ENCODE data around the gene WAS. TPM values are rescaled to one million over a fixed set of nuclear protein-coding genes. Genes with fewer than 3 reads are reported as not detected.
A peak's percentile ranks its signal among the peaks of the same experiment; 100 is the strongest.
"Not testable (repeated sequence)": the region's sequence is repeated elsewhere in the genome, so short reads cannot be mapped to it uniquely, and the experiment has no call there.

Gene WAS
- total RNA-seq (2014; rRNA removed; shearing (Covaris generic)): 0.67 and 0.69 TPM in 2 replicates

DNA sequence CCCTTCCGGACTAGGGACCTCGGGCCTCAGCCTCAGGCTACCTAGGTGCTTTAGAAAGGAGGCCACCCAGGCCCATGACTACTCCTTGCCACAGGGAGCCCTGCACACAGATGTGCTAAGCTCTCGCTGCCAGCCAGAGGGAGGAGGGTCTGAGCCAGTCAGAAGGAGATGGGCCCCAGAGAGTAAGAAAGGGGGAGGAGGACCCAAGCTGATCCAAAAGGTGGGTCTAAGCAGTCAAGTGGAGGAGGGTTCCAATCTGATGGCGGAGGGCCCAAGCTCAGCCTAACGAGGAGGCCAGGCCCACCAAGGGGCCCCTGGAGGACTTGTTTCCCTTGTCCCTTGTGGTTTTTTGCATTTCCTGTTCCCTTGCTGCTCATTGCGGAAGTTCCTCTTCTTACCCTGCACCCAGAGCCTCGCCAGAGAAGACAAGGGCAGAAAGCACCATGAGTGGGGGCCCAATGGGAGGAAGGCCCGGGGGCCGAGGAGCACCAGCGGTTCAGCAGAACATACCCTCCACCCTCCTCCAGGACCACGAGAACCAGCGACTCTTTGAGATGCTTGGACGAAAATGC is at the start of gene WAS:
Gene WAS, plus strand, starts transcription at position 389 of the 572 bp plus-strand sequence. Its CDS starts 55 bp downstream, at position 444.
- peak; percentile 17 for DNase-seq
- H3K4me3 ChIP-seq (ENCODE audit: insufficient read depth, low read depth, low read length): no peak within 1 kb of the TSS

DNA sequence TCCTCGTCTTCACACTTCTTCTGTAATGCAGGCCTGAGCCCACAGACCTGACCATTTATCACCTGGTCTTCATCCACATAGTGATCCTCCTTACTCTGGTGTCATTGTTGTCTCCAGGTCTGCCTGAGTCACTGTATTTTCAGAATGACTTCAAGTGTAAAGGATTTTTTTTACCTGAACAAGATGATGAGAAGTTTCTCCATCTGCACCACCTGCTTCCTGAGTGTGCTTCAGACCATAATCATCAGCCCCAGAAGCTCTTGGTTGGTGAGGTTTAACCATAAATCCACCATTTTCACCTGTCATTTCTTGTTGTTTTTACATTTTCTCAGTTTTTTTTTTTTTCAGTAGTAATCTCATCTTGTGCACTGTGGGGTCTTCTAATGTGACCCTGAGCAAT is 47.3 kb upstream of the WAS start:
- Histone ChIP-seq H3K27me3 (ENCODE audit: control insufficient read depth, insufficient read depth, low read length) (no peaks in the 10 kb centered on the region), H3K4me3 (ENCODE audit: insufficient read depth, low read depth, low read length) (no peak overlapping the region), H3K36me3 (replicated peaks; ENCODE audit: control insufficient read depth, insufficient read depth, low read length) (no peaks in the 10 kb centered on the region)
- no peak for DNase-seq

More for the DNA sequence above, at the start of gene WAS:
- no peaks in the 10 kb centered on the region for H3K27me3 ChIP-seq (ENCODE audit: control insufficient read depth, insufficient read depth, low read length)
- H3K36me3 ChIP-seq (replicated peaks; ENCODE audit: control insufficient read depth, insufficient read depth, low read length): no peaks in the 10 kb centered on the region

DNA sequence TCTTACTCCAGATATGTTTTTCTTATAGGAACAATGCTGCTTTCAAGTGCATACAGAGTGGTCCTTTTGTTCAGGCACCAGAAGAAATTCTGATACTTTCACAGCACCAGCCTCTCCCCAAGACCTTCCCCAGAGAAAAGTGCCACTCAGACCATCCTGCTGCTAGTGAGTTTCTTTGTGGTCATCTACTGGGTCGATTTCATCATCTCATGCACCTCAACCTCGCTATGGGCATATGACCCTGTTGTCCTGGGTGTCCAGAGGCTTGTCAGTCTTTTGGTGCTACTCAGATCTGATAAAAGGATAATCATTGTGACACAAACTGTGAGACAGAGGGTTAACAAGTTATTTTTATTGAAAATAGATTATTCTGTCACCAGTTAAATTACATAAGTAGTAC is 46.8 kb upstream of the WAS start:
- H3K27me3 ChIP-seq (ENCODE audit: control insufficient read depth, insufficient read depth, low read length): no peaks in the 10 kb centered on the region
- no peak for DNase-seq
- H3K4me3 ChIP-seq (ENCODE audit: insufficient read depth, low read depth, low read length): no peak overlapping the region
- H3K36me3 ChIP-seq (replicated peaks; ENCODE audit: control insufficient read depth, insufficient read depth, low read length): no peaks in the 10 kb centered on the region

DNA sequence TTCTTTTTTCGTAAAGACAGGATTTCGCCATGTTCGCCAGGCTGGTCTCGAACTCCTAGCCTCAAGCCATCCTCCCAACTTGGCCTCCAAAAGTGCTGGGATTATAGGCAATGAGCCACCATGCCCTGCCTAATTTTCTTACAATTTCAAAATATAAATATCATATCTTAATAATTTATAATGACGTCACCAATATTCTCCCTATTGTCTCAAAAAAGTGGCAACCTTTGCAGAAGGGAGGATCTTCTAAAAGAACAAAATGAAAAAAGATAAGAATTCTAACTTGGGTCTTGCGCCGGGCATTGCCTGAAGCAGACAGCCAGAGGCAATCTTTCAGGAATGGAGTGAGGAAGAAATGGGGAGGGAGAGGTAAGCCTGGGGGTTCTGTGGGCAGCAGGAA is 37.9 kb upstream of the WAS start:
- H3K4me3 ChIP-seq (ENCODE audit: insufficient read depth, low read depth, low read length): no peak overlapping the region
- H3K36me3 ChIP-seq (replicated peaks; ENCODE audit: control insufficient read depth, insufficient read depth, low read length): no peaks in the 10 kb centered on the region
- H3K27me3 ChIP-seq (ENCODE audit: control insufficient read depth, insufficient read depth, low read length): no peaks in the 10 kb centered on the region
- DNase-seq: no peak

DNA sequence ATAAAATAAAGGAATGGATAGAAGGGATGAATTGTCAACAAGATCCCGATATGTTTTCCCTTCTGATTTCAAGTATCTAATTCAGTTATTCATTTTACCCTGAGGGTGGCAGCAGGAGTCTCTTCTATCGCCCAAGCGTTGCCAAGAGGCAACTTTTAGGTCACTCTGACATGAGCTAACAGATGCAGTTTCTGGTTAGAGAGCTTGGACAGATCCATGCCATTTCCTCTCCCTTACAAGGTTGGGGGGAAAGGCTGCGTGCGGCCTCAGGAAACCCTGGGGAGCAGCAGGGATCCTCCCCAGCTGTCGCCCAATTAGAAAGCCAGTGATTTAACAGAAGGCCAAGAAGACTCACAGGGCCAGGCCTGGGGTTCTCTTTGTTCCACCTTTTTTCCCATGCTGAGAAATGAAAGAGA is 35.3 kb upstream of the WAS start:
- H3K27me3 ChIP-seq (ENCODE audit: control insufficient read depth, insufficient read depth, low read length): no peaks in the 10 kb centered on the region

DNA sequence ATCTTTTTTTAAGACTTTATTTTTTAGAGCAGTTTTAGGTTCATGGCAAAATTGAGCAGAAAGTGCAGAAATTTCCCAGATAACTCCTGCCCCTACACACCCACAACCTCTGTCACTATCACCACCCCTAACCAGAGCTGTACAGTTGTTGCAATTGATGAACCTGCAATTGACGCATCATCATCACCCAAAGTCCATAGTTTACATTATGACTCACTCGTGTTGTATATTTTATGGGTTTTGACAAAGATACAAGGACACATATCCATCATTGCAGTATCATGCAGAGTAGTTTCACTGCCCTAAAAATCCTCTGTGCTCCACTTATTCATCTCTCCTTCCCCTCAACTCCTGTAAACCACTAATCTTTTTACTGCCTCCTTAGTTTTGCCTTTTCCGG is 34.5 kb upstream of the WAS start:
- H3K27me3 ChIP-seq (ENCODE audit: control insufficient read depth, insufficient read depth, low read length): no peaks in the 10 kb centered on the region
- no peaks in the 10 kb centered on the region for H3K36me3 ChIP-seq (replicated peaks; ENCODE audit: control insufficient read depth, insufficient read depth, low read length)
- no peak overlapping the region for H3K4me3 ChIP-seq (ENCODE audit: insufficient read depth, low read depth, low read length)
- DNase-seq: no peak

More for the DNA sequence above, 35.3 kb upstream of the WAS start:
- Histone ChIP-seq H3K36me3 (replicated peaks; ENCODE audit: control insufficient read depth, insufficient read depth, low read length) (no peaks in the 10 kb centered on the region), H3K4me3 (ENCODE audit: insufficient read depth, low read depth, low read length) (no peak overlapping the region)
- DNase-seq: peak; percentile 61

DNA sequence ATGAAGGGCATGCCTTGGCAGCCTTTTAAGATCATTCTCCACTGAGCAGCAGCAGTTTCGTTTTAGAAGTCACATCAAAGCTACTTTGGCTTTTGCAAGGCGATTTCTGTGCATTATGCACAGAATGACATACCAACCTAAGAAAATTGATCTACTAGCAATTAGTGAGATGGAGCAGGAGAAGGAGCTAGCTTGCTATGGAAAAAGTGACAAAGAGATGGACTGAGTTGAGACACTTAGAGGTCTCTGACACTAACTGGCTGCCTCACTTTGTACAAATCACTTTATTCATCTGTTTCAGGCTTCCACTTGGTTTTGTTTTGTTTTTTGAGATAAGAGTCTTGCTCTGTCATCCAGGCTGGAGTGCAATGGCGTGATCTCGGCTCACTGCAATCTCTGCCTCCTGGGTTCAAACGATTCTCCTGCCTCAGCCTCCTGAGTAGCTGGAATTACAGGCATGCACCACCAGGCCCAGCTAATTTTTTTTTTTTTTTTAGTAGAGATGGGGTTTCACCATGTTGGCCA is 31.5 kb upstream of the WAS start:
- H3K27me3 ChIP-seq (ENCODE audit: control insufficient read depth, insufficient read depth, low read length); H3K36me3 ChIP-seq (replicated peaks; ENCODE audit: control insufficient read depth, insufficient read depth, low read length); DNase-seq; H3K4me3 ChIP-seq (ENCODE audit: insufficient read depth, low read depth, low read length): not testable (repeated sequence)

DNA sequence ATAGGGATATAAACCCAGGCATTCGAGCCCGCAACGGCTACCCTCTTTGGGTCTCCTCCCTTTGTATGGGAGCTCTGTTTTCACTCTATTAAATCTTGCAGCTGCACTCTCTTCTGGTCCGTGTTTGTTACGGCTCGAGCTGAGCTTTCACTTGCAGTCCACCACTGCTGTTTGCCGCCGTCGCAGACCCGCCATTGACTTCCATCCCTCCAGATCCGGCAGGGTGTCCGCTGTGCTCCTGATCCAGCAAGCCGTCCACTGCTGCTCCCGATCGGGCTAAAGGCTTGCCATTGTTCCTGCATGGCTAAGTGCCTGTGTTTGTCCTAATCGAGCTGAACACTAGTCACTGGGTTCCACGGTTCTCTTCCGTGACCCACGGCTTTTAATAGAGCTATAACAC is 28.9 kb upstream of the WAS start:
- H3K27me3 ChIP-seq (ENCODE audit: control insufficient read depth, insufficient read depth, low read length); H3K36me3 ChIP-seq (replicated peaks; ENCODE audit: control insufficient read depth, insufficient read depth, low read length); DNase-seq; H3K4me3 ChIP-seq (ENCODE audit: insufficient read depth, low read depth, low read length): not testable (repeated sequence)

DNA sequence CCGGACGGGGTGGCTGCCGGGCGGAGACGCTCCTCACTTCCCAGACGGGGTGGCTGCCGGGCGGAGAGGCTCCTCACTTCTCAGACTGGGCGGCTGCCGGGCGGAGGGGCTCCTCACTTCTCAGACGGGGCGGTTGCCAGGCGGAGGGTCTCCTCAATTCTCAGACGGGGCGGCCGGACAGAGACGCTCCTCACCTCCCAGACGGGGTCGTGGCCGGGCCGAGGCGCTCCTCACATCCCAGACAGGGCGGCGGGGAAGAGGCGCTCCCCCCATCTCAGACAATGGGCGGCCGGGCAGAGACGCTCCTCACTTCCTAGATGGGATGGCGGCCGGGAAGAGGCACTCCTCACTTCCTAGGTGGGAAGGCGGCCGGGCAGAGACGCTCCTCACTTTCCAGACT is 23.9 kb upstream of the WAS start:
- H3K27me3 ChIP-seq (ENCODE audit: control insufficient read depth, insufficient read depth, low read length); H3K36me3 ChIP-seq (replicated peaks; ENCODE audit: control insufficient read depth, insufficient read depth, low read length); H3K4me3 ChIP-seq (ENCODE audit: insufficient read depth, low read depth, low read length); DNase-seq: not testable (repeated sequence)

DNA sequence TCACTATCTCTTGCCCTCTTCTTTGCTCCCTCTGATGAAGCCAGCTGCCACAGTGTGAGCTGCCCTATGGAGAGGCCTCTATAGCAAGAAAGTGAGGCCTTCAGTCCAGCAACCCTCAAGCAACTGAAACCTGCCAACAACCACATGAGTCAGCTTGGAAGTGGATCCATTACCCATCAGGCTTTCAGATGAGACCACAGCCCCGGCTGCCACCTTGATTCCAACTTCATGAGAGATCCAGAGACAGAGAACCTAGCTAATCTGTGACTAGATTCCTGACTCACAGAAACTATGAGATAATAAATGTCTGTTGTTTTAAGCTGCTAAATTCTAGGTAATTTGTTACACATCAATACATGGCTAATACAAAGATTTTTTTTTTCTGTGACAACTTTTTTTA is 20.4 kb upstream of the WAS start:
- no peaks in the 10 kb centered on the region for H3K27me3 ChIP-seq (ENCODE audit: control insufficient read depth, insufficient read depth, low read length)
- DNase-seq: no peak
- no peaks in the 10 kb centered on the region for H3K36me3 ChIP-seq (replicated peaks; ENCODE audit: control insufficient read depth, insufficient read depth, low read length)
- no peak overlapping the region for H3K4me3 ChIP-seq (ENCODE audit: insufficient read depth, low read depth, low read length)

DNA sequence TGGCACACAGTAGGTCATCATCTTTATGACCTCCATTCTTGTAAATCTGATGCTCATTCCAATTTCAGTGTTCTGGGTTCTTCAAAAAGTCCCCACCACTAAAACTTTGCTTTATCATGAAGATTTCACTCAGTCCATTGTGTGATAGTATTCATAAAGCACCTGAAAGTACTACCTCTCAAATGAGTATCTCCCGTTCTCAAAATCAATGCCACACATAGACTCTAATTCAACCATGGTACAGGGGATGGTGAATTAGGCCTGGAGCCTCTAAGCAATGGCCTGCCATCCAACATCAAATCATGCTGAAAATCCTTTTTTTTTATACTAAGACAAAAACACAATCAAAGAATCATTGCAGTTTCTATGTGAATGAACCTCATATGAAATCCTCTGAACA is 19.4 kb upstream of the WAS start:
- DNase-seq: no peak
- no peaks in the 10 kb centered on the region for H3K27me3 ChIP-seq (ENCODE audit: control insufficient read depth, insufficient read depth, low read length)
- H3K36me3 ChIP-seq (replicated peaks; ENCODE audit: control insufficient read depth, insufficient read depth, low read length): no peaks in the 10 kb centered on the region
- H3K4me3 ChIP-seq (ENCODE audit: insufficient read depth, low read depth, low read length): no peak overlapping the region

DNA sequence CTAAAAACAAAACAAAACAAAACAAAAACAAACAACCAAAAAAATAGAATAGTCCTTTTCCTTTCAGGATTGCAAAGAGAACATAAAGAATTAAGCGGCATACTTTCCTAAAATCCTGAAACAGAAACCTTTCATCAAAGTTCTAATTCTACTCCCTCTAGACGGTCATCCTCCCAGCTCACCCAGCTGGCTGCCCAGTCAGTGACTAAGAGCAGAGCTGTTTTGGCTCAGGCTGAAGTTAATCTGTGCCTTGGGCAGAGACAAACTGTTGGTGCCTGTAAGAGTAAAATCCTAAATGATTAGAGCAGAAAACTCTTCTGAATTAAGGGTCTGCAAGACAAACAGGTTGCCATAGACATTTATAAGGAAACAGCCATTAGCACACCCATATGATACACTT is 17.6 kb upstream of the WAS start:
- H3K27me3 ChIP-seq (ENCODE audit: control insufficient read depth, insufficient read depth, low read length): no peaks in the 10 kb centered on the region
- H3K36me3 ChIP-seq (replicated peaks; ENCODE audit: control insufficient read depth, insufficient read depth, low read length): no peaks in the 10 kb centered on the region
- DNase-seq: no peak
- no peak overlapping the region for H3K4me3 ChIP-seq (ENCODE audit: insufficient read depth, low read depth, low read length)

DNA sequence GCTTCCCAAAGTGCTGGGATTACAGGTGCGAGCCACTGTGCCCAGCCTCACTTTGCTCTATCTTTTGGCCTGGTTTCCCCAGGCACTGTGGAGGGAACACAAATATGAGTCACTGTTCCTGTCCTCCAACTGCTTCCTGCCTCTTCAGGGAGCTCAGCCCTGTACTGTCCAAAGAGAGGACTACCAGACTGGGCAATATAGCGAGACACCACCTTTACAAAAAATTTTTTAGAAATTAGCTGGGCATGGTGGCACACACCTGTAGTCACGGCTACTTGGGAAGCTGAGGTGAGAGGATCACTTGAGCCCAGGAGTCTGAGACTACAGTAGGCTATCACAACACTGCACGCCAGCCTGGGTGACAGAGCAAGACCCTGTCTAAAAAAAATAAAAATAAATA is 16.9 kb upstream of the WAS start:
- Histone ChIP-seq H3K27me3 (ENCODE audit: control insufficient read depth, insufficient read depth, low read length) (no peaks in the 10 kb centered on the region), H3K36me3 (replicated peaks; ENCODE audit: control insufficient read depth, insufficient read depth, low read length) (no peaks in the 10 kb centered on the region), H3K4me3 (ENCODE audit: insufficient read depth, low read depth, low read length) (no peak overlapping the region)
- no peak for DNase-seq

DNA sequence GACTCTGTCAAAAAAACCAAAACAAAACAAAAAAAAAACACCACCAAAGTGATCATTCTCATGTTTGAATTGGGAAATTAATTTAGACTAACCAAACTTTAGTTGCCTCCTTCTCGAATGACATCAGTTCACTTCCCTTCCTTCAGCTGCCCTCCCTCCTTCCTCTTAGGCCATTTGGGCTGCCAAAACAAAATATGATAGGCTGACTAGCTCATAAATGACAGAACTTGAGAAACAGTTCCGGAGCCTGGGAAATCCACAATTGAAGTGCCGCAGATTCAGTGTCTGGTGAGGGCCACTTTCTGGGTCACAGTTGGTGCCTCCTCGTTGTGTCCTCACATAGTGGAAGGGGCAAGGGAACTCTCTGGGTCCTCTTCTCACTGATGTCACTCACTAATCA is 16.1 kb upstream of the WAS start:
- Histone ChIP-seq H3K27me3 (ENCODE audit: control insufficient read depth, insufficient read depth, low read length) (no peaks in the 10 kb centered on the region), H3K36me3 (replicated peaks; ENCODE audit: control insufficient read depth, insufficient read depth, low read length) (no peaks in the 10 kb centered on the region), H3K4me3 (ENCODE audit: insufficient read depth, low read depth, low read length) (no peak overlapping the region)
- no peak for DNase-seq

DNA sequence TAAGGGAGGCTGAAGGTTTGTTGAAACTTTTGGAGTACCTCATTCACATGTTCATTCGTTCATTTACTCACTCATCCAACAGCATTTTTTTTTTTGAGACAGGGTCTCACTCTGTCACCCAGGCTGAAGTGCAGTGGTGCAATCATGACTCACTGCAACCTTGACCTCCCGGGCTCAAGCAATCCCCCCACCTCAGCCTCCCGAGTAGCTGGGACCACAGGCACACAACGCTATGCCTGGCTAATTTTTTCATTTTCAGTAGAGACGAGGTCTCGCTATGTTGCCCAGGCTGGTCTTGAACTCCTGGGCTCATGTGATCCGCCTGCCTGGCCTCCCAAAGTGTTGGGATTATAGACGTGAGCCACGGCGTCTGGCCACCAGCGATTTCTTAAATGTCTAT is 15.4 kb upstream of the WAS start:
- not testable (repeated sequence) for H3K36me3 ChIP-seq (replicated peaks; ENCODE audit: control insufficient read depth, insufficient read depth, low read length); DNase-seq; H3K27me3 ChIP-seq (ENCODE audit: control insufficient read depth, insufficient read depth, low read length)

More for the DNA sequence above, 15.4 kb upstream of the WAS start:
- H3K4me3 ChIP-seq (ENCODE audit: insufficient read depth, low read depth, low read length): not testable (repeated sequence)
